ENCODE data around the gene ADAMTS12. TPM values are rescaled to one million over a fixed set of nuclear protein-coding genes. Genes with fewer than 3 reads are reported as not detected.

The ADAMTS12 gene
- total and polyA plus RNA-seq, 9 of the 15 experiments (the other 6 are each of a cell fraction or from before 2014, with no cell fraction given), result 0.11 TPM; not detected in 8

DNA sequence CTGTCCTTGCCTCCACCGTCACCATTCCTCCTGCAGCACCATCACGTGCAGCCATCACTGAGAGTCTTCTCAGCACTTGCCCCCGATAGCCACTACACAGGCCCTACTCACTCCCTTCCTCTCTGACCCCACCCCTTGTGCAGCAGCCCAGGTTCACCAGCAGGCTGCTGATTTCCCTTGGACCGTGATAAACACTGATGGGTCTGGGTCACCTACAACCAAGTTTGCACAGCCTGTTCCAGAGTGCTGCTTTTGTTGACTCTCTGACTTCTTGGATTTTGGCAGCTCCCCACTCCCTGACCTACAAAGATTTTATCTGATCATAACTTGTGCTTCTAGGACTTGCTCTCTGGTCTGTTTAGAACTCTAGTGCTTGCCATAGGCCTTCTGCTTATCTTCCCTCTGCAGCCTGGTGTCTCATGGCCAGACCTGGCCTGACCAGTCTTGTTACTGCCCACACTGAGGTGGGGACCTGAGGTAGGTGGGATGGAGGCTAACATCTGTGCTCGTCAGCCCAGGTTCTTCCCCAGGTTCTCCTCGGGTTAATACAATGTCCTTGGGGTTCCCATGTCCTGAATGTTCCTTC, 341.7 kb downstream of the ADAMTS12 start (continued):
- TF ChIP-seq ZNF146 (CRISPR knock-in tag; IDR thresholded peaks at IDR 0.05; ENCODE audit: unreplicated experiment), result no peak
- no peak for TF ChIP-seq ZNF140 (CRISPR knock-in tag; IDR thresholded peaks at IDR 0.05)
- no peak for TF ChIP-seq HIVEP1 (CRISPR knock-in tag; IDR thresholded peaks at IDR 0.05)
- no peak for TF ChIP-seq ZNF780A (CRISPR knock-in tag; IDR thresholded peaks at IDR 0.05)
- TF ChIP-seq TCF7 (IDR thresholded peaks at IDR 0.05; ENCODE audit: borderline replicate concordance), result no peak
- no peak for TF ChIP-seq MYC (IDR thresholded peaks at IDR 0.05; ENCODE audit: low read depth, low read length)
- TF ChIP-seq MYC (CRISPR knock-in tag; IDR thresholded peaks at IDR 0.05; ENCODE audit: borderline replicate concordance, low read depth), result no peak
- no peak for TF ChIP-seq U2AF1 (optimal IDR thresholded peaks at IDR 0.05; ENCODE audit: low read depth, low read length)
- TF ChIP-seq MTA2 (IDR thresholded peaks at IDR 0.05; ENCODE audit: low read depth), result peak; percentile 36; the same call in 1 of the 2 replicates
- TF ChIP-seq CBFA2T3 (IDR thresholded peaks at IDR 0.05), result peak; percentile 66
- no peak for TF ChIP-seq ZNF133 (CRISPR knock-in tag; IDR thresholded peaks at IDR 0.05)
- peak; percentile 53 for TF ChIP-seq ARID1B (IDR thresholded peaks at IDR 0.05)
- no peak for TF ChIP-seq ZNF184 (CRISPR knock-in tag; IDR thresholded peaks at IDR 0.05)
- 0 out of 2 replicates have a peak, but pooled peaks have one; percentile 37 for TF ChIP-seq CTBP1 (IDR thresholded peaks at IDR 0.05; ENCODE audit: borderline replicate concordance)
- TF ChIP-seq CBFA2T2 (conservative IDR thresholded peaks at IDR 0.05), result peak; percentile 40
- TF ChIP-seq, protein P1, sequence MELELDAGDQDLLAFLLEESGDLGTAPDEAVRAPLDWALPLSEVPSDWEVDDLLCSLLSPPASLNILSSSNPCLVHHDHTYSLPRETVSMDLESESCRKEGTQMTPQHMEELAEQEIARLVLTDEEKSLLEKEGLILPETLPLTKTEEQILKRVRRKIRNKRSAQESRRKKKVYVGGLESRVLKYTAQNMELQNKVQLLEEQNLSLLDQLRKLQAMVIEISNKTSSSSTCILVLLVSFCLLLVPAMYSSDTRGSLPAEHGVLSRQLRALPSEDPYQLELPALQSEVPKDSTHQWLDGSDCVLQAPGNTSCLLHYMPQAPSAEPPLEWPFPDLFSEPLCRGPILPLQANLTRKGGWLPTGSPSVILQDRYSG (tag; conservative IDR thresholded peaks at IDR 0.05; ENCODE audit: low read depth), result no peak
- TF ChIP-seq ZNF551 (CRISPR knock-in tag; IDR thresholded peaks at IDR 0.05), result no peak
- peak; percentile 58 for TF ChIP-seq TAL1 (IDR thresholded peaks at IDR 0.05)
- TF ChIP-seq, protein P2, sequence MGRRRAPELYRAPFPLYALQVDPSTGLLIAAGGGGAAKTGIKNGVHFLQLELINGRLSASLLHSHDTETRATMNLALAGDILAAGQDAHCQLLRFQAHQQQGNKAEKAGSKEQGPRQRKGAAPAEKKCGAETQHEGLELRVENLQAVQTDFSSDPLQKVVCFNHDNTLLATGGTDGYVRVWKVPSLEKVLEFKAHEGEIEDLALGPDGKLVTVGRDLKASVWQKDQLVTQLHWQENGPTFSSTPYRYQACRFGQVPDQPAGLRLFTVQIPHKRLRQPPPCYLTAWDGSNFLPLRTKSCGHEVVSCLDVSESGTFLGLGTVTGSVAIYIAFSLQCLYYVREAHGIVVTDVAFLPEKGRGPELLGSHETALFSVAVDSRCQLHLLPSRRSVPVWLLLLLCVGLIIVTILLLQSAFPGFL (CRISPR knock-in tag; IDR thresholded peaks at IDR 0.05), result no peak
- TF ChIP-seq ZBED1 (IDR thresholded peaks at IDR 0.05), result no peak
- TF ChIP-seq, protein P3, sequence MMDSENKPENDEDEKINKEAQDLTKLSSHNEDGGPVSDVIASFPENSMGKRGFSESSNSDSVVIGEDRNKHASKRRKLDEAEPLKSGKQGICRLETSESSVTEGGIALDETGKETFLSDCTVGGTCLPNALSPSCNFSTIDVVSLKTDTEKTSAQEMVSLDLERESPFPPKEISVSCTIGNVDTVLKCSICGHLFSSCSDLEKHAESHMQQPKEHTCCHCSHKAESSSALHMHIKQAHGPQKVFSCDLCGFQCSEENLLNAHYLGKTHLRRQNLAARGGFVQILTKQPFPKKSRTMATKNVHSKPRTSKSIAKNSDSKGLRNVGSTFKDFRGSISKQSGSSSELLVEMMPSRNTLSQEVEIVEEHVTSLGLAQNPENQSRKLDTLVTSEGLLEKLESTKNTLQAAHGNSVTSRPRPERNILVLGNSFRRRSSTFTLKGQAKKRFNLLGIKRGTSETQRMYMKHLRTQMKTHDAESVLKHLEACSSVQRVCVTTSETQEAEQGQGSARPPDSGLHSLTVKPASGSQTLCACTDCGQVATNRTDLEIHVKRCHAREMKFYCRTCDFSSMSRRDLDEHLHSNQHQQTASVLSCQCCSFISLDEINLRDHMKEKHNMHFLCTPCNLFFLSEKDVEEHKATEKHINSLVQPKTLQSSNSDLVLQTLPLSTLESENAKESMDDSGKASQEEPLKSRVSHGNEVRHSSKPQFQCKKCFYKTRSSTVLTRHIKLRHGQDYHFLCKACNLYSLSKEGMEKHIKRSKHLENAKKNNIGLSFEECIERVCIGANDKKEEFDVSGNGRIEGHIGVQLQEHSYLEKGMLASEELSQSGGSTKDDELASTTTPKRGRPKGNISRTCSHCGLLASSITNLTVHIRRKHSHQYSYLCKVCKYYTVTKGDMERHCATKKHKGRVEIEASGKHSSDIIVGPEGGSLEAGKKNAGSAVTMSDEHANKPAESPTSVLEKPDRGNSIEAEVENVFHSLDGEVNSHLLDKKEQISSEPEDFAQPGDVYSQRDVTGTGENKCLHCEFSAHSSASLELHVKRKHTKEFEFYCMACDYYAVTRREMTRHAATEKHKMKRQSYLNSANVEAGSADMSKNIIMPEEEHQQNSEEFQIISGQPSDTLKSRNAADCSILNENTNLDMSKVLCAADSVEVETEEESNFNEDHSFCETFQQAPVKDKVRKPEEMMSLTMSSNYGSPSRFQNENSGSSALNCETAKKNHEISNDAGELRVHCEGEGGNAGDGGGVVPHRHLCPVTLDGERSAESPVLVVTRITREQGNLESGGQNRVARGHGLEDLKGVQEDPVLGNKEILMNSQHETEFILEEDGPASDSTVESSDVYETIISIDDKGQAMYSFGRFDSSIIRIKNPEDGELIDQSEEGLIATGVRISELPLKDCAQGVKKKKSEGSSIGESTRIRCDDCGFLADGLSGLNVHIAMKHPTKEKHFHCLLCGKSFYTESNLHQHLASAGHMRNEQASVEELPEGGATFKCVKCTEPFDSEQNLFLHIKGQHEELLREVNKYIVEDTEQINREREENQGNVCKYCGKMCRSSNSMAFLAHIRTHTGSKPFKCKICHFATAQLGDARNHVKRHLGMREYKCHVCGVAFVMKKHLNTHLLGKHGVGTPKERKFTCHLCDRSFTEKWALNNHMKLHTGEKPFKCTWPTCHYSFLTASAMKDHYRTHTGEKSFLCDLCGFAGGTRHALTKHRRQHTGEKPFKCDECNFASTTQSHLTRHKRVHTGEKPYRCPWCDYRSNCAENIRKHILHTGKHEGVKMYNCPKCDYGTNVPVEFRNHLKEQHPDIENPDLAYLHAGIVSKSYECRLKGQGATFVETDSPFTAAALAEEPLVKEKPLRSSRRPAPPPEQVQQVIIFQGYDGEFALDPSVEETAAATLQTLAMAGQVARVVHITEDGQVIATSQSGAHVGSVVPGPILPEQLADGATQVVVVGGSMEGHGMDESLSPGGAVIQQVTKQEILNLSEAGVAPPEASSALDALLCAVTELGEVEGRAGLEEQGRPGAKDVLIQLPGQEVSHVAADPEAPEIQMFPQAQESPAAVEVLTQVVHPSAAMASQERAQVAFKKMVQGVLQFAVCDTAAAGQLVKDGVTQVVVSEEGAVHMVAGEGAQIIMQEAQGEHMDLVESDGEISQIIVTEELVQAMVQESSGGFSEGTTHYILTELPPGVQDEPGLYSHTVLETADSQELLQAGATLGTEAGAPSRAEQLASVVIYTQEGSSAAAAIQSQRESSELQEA (IDR thresholded peaks at IDR 0.05; ENCODE audit: low read depth), result 0 out of 2 replicates have a peak, but pooled peaks have one; percentile 19
- TF ChIP-seq ZNF197 (CRISPR knock-in tag; IDR thresholded peaks at IDR 0.05; ENCODE audit: low read depth), result no peak
